ENCODE data around the gene LAMC3. TPM values are rescaled to one million over a fixed set of nuclear protein-coding genes. Genes with fewer than 3 reads are reported as not detected.

Gene LAMC3
- polyA plus RNA-seq, 1 of the 3 experiments (the other 2 are of a cell fraction): 0.07 TPM

- no peak overlapping the region for H3K4me2 ChIP-seq
- WGBS (ENCODE audit: low lambda C conversion rate): 34% methylated on average over 5 of the region's 14 CpGs
Observed at GRCh38 chr9:131068076-131068816, 59.3 kb downstream of the LAMC3 start.

DNA sequence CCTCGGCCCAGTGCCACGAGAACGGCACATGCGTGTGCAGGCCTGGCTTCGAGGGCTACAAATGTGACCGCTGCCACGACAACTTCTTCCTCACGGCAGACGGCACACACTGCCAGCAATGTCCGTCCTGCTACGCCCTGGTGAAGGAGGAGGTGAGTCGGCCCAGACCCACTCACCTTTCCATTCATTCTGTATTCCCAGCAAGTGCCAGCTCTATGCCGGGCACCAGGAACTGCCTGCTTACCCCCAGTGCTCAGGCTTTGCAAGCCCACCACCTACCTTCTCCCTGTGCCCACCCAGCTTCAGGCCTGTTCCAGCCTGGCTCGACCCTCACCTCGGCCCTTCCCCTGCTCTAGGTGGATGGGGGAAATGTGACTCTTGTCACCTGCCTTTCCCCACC, 60.7 kb downstream of the LAMC3 start:
- CTCF ChIA-PET: interaction anchor here (2.9 kb wide), 1 partner anchor 12 kb away, joined by 12 read pairs; no protein-coding TSS in a partner anchor
- H3K4me2 ChIP-seq: no peak overlapping the region
- POLR2A ChIA-PET: no interaction called here
- no peak overlapping the region for H3K27ac ChIP-seq (ENCODE audit: low read depth in 2 of 2, low read length in 1 of 2)
- TF ChIP-seq SMC3 (IDR thresholded peaks at IDR 0.05; ENCODE audit: low read depth, low read length) (no peak), RFX5 (IDR thresholded peaks at IDR 0.05; ENCODE audit: low read length) (no peak), RXRA (IDR thresholded peaks at IDR 0.05; ENCODE audit: borderline replicate concordance, low read depth) (no peak), TCF12 (IDR thresholded peaks at IDR 0.05) (no peak), MXI1 (IDR thresholded peaks at IDR 0.05; ENCODE audit: low read depth, low read length) (no peak)
- TF ChIP-seq, protein P1, sequence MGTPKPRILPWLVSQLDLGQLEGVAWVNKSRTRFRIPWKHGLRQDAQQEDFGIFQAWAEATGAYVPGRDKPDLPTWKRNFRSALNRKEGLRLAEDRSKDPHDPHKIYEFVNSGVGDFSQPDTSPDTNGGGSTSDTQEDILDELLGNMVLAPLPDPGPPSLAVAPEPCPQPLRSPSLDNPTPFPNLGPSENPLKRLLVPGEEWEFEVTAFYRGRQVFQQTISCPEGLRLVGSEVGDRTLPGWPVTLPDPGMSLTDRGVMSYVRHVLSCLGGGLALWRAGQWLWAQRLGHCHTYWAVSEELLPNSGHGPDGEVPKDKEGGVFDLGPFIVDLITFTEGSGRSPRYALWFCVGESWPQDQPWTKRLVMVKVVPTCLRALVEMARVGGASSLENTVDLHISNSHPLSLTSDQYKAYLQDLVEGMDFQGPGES (IDR thresholded peaks at IDR 0.05; ENCODE audit: low read depth, low read length): no peak
- H3K9me3 ChIP-seq: no peaks in the 10 kb centered on the region
- WGBS (ENCODE audit: low lambda C conversion rate): 55% methylated on average over 8 of the region's 15 CpGs
- no peaks in the 10 kb centered on the region for H4K20me1 ChIP-seq (ENCODE audit: insufficient read depth)
- no peak overlapping the region for H2AFZ ChIP-seq (ENCODE audit: low read depth)
- H3K9ac ChIP-seq: no peak overlapping the region
- no peak for DNase-seq
- H3K79me2 ChIP-seq (ENCODE audit: insufficient read depth): no peaks in the 10 kb centered on the region
- no peak overlapping the region for H3K4me3 ChIP-seq (ENCODE audit: low read depth in 2 of 2, low read length in 1 of 2)
- H3F3A ChIP-seq (replicated peaks; ENCODE audit: insufficient read depth): no peaks in the 10 kb centered on the region
- peaks cover 5% of the 10 kb centered on the region; the same call in 1 of the 2 replicates for H3K27me3 ChIP-seq (ENCODE audit: insufficient read depth)
- H3K36me3 ChIP-seq (replicated peaks in 1 of 2; ENCODE audit: control insufficient read depth in 1 of 2, insufficient read depth in 2 of 2, low read length in 1 of 2): no peaks in the 10 kb centered on the region
- H3K9me2 ChIP-seq: no peaks in the 10 kb centered on the region
- no peaks in the 10 kb centered on the region for H3K4me1 ChIP-seq (ENCODE audit: control insufficient read depth in 1 of 2, insufficient read depth in 2 of 2, low read depth in 1 of 2, low read length in 1 of 2)

More at GRCh38 chr9:131068076-131068816, 59.3 kb downstream of the LAMC3 start:
- ChIA-PET POLR2A (no interaction called here), CTCF (interaction anchor here (1.0 to 1.4 kb wide), 3 partner anchors 11 to 268 kb away, joined by 3 read pairs; no protein-coding TSS in a partner anchor)
- H3K36me3 ChIP-seq (replicated peaks in 1 of 2; ENCODE audit: control insufficient read depth in 1 of 2, insufficient read depth in 2 of 2, low read length in 1 of 2): no peaks in the 10 kb centered on the region
- H3K9me3 ChIP-seq: no peaks in the 10 kb centered on the region
- no peaks in the 10 kb centered on the region for H3F3A ChIP-seq (replicated peaks; ENCODE audit: insufficient read depth)
- H3K27me3 ChIP-seq (ENCODE audit: insufficient read depth): peaks cover 5% of the 10 kb centered on the region; the same call in 1 of the 2 replicates
- no peak for DNase-seq
- H2AFZ ChIP-seq (ENCODE audit: low read depth): no peak overlapping the region
- H4K20me1 ChIP-seq (ENCODE audit: insufficient read depth): no peaks in the 10 kb centered on the region
- H3K4me3 ChIP-seq (ENCODE audit: low read depth in 2 of 2, low read length in 1 of 2): no peak overlapping the region
- no peak overlapping the region for H3K9ac ChIP-seq
- TF ChIP-seq FOSL2 (IDR thresholded peaks at IDR 0.05; ENCODE audit: borderline replicate concordance, low read depth) (no peak), RAD21 (IDR thresholded peaks at IDR 0.05; ENCODE audit: low read length) (no peak), EP300 (IDR thresholded peaks at IDR 0.05; ENCODE audit: borderline replicate concordance in 1 of 2, low read depth in 1 of 2, low read length in 1 of 2) (no peak), FOXM1 (IDR thresholded peaks at IDR 0.05; ENCODE audit: low read depth) (no peak), POLR2AphosphoS5 (IDR thresholded peaks at IDR 0.05; ENCODE audit: low read depth, low read length) (no peak), EZH2phosphoT487 (IDR thresholded peaks at IDR 0.05; ENCODE audit: borderline replicate concordance, low read depth) (no peak), REST (IDR thresholded peaks at IDR 0.05; ENCODE audit: low read depth, low read length) (no peak)
- peaks cover 0 to 2% of the 10 kb centered on the region in 2 experiments; a peak in 1 of 4 replicates for H3K4me1 ChIP-seq (ENCODE audit: control insufficient read depth in 1 of 2, insufficient read depth in 2 of 2, low read depth in 1 of 2, low read length in 1 of 2)
- H3K27ac ChIP-seq (ENCODE audit: low read depth in 2 of 2, low read length in 1 of 2): no peak overlapping the region
- no peaks in the 10 kb centered on the region for H3K9me2 ChIP-seq
- H3K79me2 ChIP-seq (ENCODE audit: insufficient read depth): no peaks in the 10 kb centered on the region

Measured in SK-N-SH (cell line).